SK-N-DZ (cell line): Measurements from ENCODE around the gene ALDH1A3.

Experiments
- DNase-seq: peaks from one replicate; pipeline ENCODE4 v3.0.0-alpha.2; 2015; ENCODE audit warnings: low spot score

ALDH1A3 gene

GRCh38 chr15:100925480-100925879, 45.8 kb downstream of the ALDH1A3 start:
- no peak for DNase-seq

- DNase-seq, result no peak
Observed at GRCh38 chr15:100926258-100926657, 46.6 kb downstream of the ALDH1A3 start.

- DNase-seq, result no peak
Observed at GRCh38 chr15:100926971-100927756, 47.5 kb downstream of the ALDH1A3 start.

- DNase-seq, result no peak
Observed at GRCh38 chr15:100928632-100929280, 49.1 kb downstream of the ALDH1A3 start.

- DNase-seq, result no peak
Observed at GRCh38 chr15:100929641-100930042, 50.0 kb downstream of the ALDH1A3 start.

- no peak for DNase-seq
Observed at GRCh38 chr15:100930306-100930848, 50.7 kb downstream of the ALDH1A3 start.

- no peak for DNase-seq
Observed at GRCh38 chr15:100931143-100931890, 51.7 kb downstream of the ALDH1A3 start.

GRCh38 chr15:100932676-100933348, 53.2 kb downstream of the ALDH1A3 start:
- DNase-seq, result no peak

- DNase-seq, result no peak
Observed at GRCh38 chr15:100934166-100934565, 54.5 kb downstream of the ALDH1A3 start.

GRCh38 chr15:100934726-100935125, 55.1 kb downstream of the ALDH1A3 start:
- no peak for DNase-seq

- DNase-seq, result no peak
Observed at GRCh38 chr15:100937171-100937570, 57.5 kb downstream of the ALDH1A3 start.

GRCh38 chr15:100939791-100940190, 60.2 kb downstream of the ALDH1A3 start:
- DNase-seq, result no peak

- DNase-seq, result no peak
Observed at GRCh38 chr15:100940767-100941379, 61.2 kb downstream of the ALDH1A3 start.

- DNase-seq, result no peak
Observed at GRCh38 chr15:100941536-100941935, 61.9 kb downstream of the ALDH1A3 start.

- DNase-seq, result no peak
Observed at GRCh38 chr15:100942656-100943425, 63.2 kb downstream of the ALDH1A3 start.

GRCh38 chr15:100944244-100944895, 64.7 kb downstream of the ALDH1A3 start:
- DNase-seq, result no peak

GRCh38 chr15:100944986-100945385, 65.4 kb downstream of the ALDH1A3 start:
- DNase-seq, result no peak

- no peak for DNase-seq
Observed at GRCh38 chr15:100947760-100948429, 68.3 kb downstream of the ALDH1A3 start.

- no peak for DNase-seq
Observed at GRCh38 chr15:100948430-100948762, 68.8 kb downstream of the ALDH1A3 start.
